Esophagus muscularis mucosa (tissue), 4 donors: ENCODE data around the gene POFUT1. TPM values are rescaled to one million over a fixed set of nuclear protein-coding genes. Genes with fewer than 3 reads are reported as not detected.

Source experiments
- DNase-seq: peaks from one replicate; pipeline ENCODE4 v3.0.0-alpha.2; 2017; ENCODE audit errors: extremely low spot score
- H3K27ac ChIP-seq, 4 donors: fragments of 200-600 bp; sonication (generic); replicated peaks in 1 of 4; 1 replicate in 3 of 4; 2 replicates in 1 of 4; pipeline ENCODE4 v1.5.1; 2016 to 2019; ENCODE audit warnings: mild to moderate bottlenecking in 1 of 4
- H3K27me3 ChIP-seq, 4 donors: fragments of 200-600 bp; sonication (generic); one replicate each; pipeline versions ENCODE4 v1.5.1 to v1.6.0; 2016 to 2019
- H3K36me3 ChIP-seq, 4 donors: fragments of 200-600 bp; sonication (generic); one replicate each; pipeline ENCODE4 v1.5.1; 2016 to 2019
- H3K4me1 ChIP-seq, 4 donors: fragments of 200-600 bp; sonication (generic); one replicate each; pipeline ENCODE4 v1.5.1; 2016 to 2019
- H3K4me3 ChIP-seq, 4 donors: fragments of 200-600 bp; sonication (generic); 1 replicate in 2 of 4; 2 replicates in 2 of 4; pipeline ENCODE4 v1.5.1; 2016 to 2019; ENCODE audit warnings: mild to moderate bottlenecking in 4 of 4, moderate library complexity in 1 of 4
- H3K9me3 ChIP-seq, 4 donors: fragments of 200-600 bp; sonication (generic); 1 replicate in 3 of 4; 2 replicates in 1 of 4; pipeline ENCODE4 v1.5.1; 2016 to 2019
- CTCF ChIP-seq, 3 experiments: fragments of 200-600 bp in 2 of 3; fragments of 450-650 bp in 1 of 3; sonication (generic) in 2 of 3; IDR thresholded peaks; one replicate each; pipeline ENCODE4 v1.5.1; 2017 to 2019; ENCODE audit warnings: antibody characterized with exemption in 3 of 3, mild to moderate bottlenecking in 2 of 3, moderate library complexity in 1 of 3
- EP300 ChIP-seq: sonication (generic); formaldehyde crosslinking; IDR thresholded peaks from one replicate; pipeline ENCODE4 v1.6.1; 2017; ENCODE audit warnings: antibody characterized with exemption
- POLR2A ChIP-seq: fragments of 450-650 bp; IDR thresholded peaks from one replicate; pipeline ENCODE4 v1.6.1; 2017; ENCODE audit warnings: antibody characterized with exemption, moderate library complexity, mild to moderate bottlenecking, low read depth
- POLR2AphosphoS5 ChIP-seq, 2 donors: sonication (generic); formaldehyde crosslinking; IDR thresholded peaks; one replicate each; pipeline ENCODE4 v1.6.1; 2017; ENCODE audit warnings: antibody characterized with exemption in 2 of 2
- WGBS: methylation state at CpG from one replicate; pipeline ENCODE4 v1.1.5; 2018; 5-methylcytosine and 5-hydroxymethylcytosine counted together
- intact Hi-C: fragments of 100-400 bp; cut with DNase I; formaldehyde crosslinking; loops from one replicate; pipeline ENCODE4 v1.15.1; 2023
- total RNA-seq, 4 donors: library from RNA; depleted of rRNA; stranded (reverse); fragments of >200 nt; gene quantifications; one replicate each; pipeline versions ENCODE4 v1.1.0 to v1.2.1, GENCODE V29; 2016

Gene POFUT1
- total RNA-seq, 4 donors from 2014 or later, result 21.7 to 31.9 (median 29.8) TPM

- H3K9me3 ChIP-seq, result no peaks in the 10 kb centered on the region
- TF ChIP-seq POLR2A (no peak), POLR2AphosphoS5 (IDR thresholded peaks at IDR 0.05) (no peak), CTCF (IDR thresholded peaks at IDR 0.05) (no peak)
- H3K4me3 ChIP-seq, result no peak overlapping the region
- H3K27me3 ChIP-seq, result no peaks in the 10 kb centered on the region
- no peak overlapping the region for H3K27ac ChIP-seq
- H3K36me3 ChIP-seq, result peaks cover 46 to 98% (median 80%) of the 10 kb centered on the region in 4 donors
- DNase-seq, result no peak
- intact Hi-C loops, result no loop called here
- peaks cover 0 to 5% (median 1%) of the 10 kb centered on the region in 4 donors for H3K4me1 ChIP-seq
Observed at GRCh38 chr20:32232326-32232886, 24.7 kb downstream of the POFUT1 start.

- H3K36me3 ChIP-seq, result peaks cover 46 to 89% (median 76%) of the 10 kb centered on the region in 4 donors
- 92% methylated on average over 9 of the region's 9 CpGs for WGBS
Observed at GRCh38 chr20:32233286-32233685, 25.6 kb downstream of the POFUT1 start.

GRCh38 chr20:32234135-32234808, 26.6 kb downstream of the POFUT1 start:
- intact Hi-C loops, result no loop called here
- DNase-seq, result no peak
- WGBS, result 92% methylated on average over 13 of the region's 13 CpGs

More at GRCh38 chr20:32233286-32233685, 25.6 kb downstream of the POFUT1 start:
- Histone ChIP-seq H3K4me3 (no peak overlapping the region), H3K27ac (no peak overlapping the region), H3K4me1 (peaks cover 0 to 5% (median 0%) of the 10 kb centered on the region in 4 donors), H3K27me3 (no peaks in the 10 kb centered on the region), H3K9me3 (no peaks in the 10 kb centered on the region)
- TF ChIP-seq POLR2AphosphoS5 (IDR thresholded peaks at IDR 0.05) (no peak), POLR2A (no peak), EP300 (no peak), CTCF (IDR thresholded peaks at IDR 0.05) (no peak)
- DNase-seq, result no peak
- intact Hi-C loops, result no loop called here

GRCh38 chr20:32235331-32236047, 27.8 kb downstream of the POFUT1 start:
- no peaks in the 10 kb centered on the region for H3K9me3 ChIP-seq
- WGBS, result 86% methylated on average over 6 of the region's 6 CpGs
- no peak overlapping the region for H3K4me3 ChIP-seq
- intact Hi-C loops, result no loop called here
- H3K4me1 ChIP-seq, result peaks cover 0 to 5% (median 0%) of the 10 kb centered on the region in 4 donors
- H3K27me3 ChIP-seq, result no peaks in the 10 kb centered on the region
- TF ChIP-seq POLR2AphosphoS5 (IDR thresholded peaks at IDR 0.05), result no peak
- no peak for TF ChIP-seq POLR2A
- no peak for TF ChIP-seq EP300
- TF ChIP-seq CTCF (IDR thresholded peaks at IDR 0.05), result no peak
- H3K27ac ChIP-seq, result no peak overlapping the region
- DNase-seq, result no peak
- H3K36me3 ChIP-seq, result peaks cover 38 to 68% (median 64%) of the 10 kb centered on the region in 4 donors

More at GRCh38 chr20:32234135-32234808, 26.6 kb downstream of the POFUT1 start:
- H3K9me3 ChIP-seq, result no peaks in the 10 kb centered on the region
- H3K36me3 ChIP-seq, result peaks cover 45 to 79% (median 70%) of the 10 kb centered on the region in 4 donors
- no peak overlapping the region for H3K27ac ChIP-seq
- no peak overlapping the region for H3K4me3 ChIP-seq
- TF ChIP-seq EP300, result no peak
- no peak for TF ChIP-seq POLR2AphosphoS5 (IDR thresholded peaks at IDR 0.05)
- no peak for TF ChIP-seq CTCF (IDR thresholded peaks at IDR 0.05)
- no peak for TF ChIP-seq POLR2A
- H3K4me1 ChIP-seq, result peaks cover 0 to 5% (median 0%) of the 10 kb centered on the region in 4 donors
- H3K27me3 ChIP-seq, result no peaks in the 10 kb centered on the region
